ENCODE results near the gene INO80.

DNA sequence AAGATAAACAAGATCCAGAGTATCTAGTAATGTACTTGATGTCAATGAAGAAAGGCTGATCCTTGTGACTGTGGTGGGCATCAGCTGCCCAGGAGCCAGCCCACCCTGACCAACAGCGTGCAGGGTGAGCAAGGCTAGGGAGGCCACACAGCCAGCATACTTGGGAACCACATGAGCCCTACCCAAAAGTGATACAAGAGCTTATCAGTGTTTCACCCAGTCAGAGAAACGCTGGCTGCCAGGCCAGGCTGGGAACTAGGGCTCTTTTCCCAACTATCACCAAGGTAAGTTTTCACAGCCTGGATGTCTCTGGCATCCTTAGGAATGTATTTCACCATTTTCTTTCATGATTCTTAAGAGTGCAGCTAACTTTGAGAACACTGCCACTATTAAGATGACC, 137.9 kb downstream of the INO80 start:
- TF ChIP-seq, protein P1, sequence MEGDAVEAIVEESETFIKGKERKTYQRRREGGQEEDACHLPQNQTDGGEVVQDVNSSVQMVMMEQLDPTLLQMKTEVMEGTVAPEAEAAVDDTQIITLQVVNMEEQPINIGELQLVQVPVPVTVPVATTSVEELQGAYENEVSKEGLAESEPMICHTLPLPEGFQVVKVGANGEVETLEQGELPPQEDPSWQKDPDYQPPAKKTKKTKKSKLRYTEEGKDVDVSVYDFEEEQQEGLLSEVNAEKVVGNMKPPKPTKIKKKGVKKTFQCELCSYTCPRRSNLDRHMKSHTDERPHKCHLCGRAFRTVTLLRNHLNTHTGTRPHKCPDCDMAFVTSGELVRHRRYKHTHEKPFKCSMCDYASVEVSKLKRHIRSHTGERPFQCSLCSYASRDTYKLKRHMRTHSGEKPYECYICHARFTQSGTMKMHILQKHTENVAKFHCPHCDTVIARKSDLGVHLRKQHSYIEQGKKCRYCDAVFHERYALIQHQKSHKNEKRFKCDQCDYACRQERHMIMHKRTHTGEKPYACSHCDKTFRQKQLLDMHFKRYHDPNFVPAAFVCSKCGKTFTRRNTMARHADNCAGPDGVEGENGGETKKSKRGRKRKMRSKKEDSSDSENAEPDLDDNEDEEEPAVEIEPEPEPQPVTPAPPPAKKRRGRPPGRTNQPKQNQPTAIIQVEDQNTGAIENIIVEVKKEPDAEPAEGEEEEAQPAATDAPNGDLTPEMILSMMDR (conservative IDR thresholded peaks at IDR 0.05; ENCODE audit: low read length) = no peak
- TF ChIP-seq EZH2phosphoT487 (IDR thresholded peaks at IDR 0.05; ENCODE audit: borderline replicate concordance, low read depth, low read length) = no peak

All from OCI-LY7 (cell line).